AG10803 (cell line): ENCODE data around the gene TMEM214.

Source experiments
- DNase-seq: peaks from one replicate; pipeline ENCODE4 v3.0.0; 2010; ENCODE audit warnings: low read depth
- H3K4me3 ChIP-seq: 2 replicates; pipeline ENCODE4 v1.5.1; 2011; ENCODE audit warnings: mild to moderate bottlenecking, low read length, control low read depth
- CTCF ChIP-seq: conservative IDR thresholded peaks from 2 replicates; pipeline ENCODE4 v1.5.1; 2011; ENCODE audit warnings: mild to moderate bottlenecking, low read length, control low read depth, inconsistent platforms

TMEM214 gene

GRCh38 chr2:27019459-27019858, 13.3 kb upstream of the TMEM214 start:
- TF ChIP-seq CTCF: no peak
- DNase-seq: no peak
- H3K4me3 ChIP-seq: no peak overlapping the region

- no peak for TF ChIP-seq CTCF
- H3K4me3 ChIP-seq: no peak overlapping the region
- DNase-seq: no peak
Observed at GRCh38 chr2:27019931-27020855, 12.6 kb upstream of the TMEM214 start.

GRCh38 chr2:27021253-27022049, 11.3 kb upstream of the TMEM214 start:
- H3K4me3 ChIP-seq: no peak overlapping the region
- TF ChIP-seq CTCF: no peak
- peak; percentile 40 for DNase-seq

GRCh38 chr2:27023740-27024139, 9.0 kb upstream of the TMEM214 start:
- DNase-seq: no peak
- no peak for TF ChIP-seq CTCF
- no peak overlapping the region for H3K4me3 ChIP-seq

GRCh38 chr2:27024188-27024587, 8.6 kb upstream of the TMEM214 start:
- DNase-seq: no peak
- 0 out of 2 replicates have a peak, but pooled peaks have one; percentile 9 for TF ChIP-seq CTCF
- H3K4me3 ChIP-seq: no peak overlapping the region

GRCh38 chr2:27024812-27025211, 8.0 kb upstream of the TMEM214 start:
- TF ChIP-seq CTCF: no peak; the same call in 1 of the 2 replicates
- DNase-seq: no peak
- H3K4me3 ChIP-seq: no peak overlapping the region
